ENCODE data around the gene CD38.

GRCh38 chr4:15783676-15784075 is 5.5 kb downstream of the CD38 start:
- TF ChIP-seq CTCF (IDR thresholded peaks at IDR 0.05; ENCODE audit: low read depth, low read length, missing input control) (no peak), ATF3 (IDR thresholded peaks at IDR 0.05) (no peak), RAD21 (IDR thresholded peaks at IDR 0.05) (no peak), HNF4G (IDR thresholded peaks at IDR 0.05) (no peak), TAF1 (conservative IDR thresholded peaks at IDR 0.05) (no peak)
- TF ChIP-seq, protein P1, sequence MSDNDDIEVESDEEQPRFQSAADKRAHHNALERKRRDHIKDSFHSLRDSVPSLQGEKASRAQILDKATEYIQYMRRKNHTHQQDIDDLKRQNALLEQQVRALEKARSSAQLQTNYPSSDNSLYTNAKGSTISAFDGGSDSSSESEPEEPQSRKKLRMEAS (IDR thresholded peaks at IDR 0.05), result no peak
